ENCODE results near the gene RAP1GAP2.

RAP1GAP2 gene

DNA sequence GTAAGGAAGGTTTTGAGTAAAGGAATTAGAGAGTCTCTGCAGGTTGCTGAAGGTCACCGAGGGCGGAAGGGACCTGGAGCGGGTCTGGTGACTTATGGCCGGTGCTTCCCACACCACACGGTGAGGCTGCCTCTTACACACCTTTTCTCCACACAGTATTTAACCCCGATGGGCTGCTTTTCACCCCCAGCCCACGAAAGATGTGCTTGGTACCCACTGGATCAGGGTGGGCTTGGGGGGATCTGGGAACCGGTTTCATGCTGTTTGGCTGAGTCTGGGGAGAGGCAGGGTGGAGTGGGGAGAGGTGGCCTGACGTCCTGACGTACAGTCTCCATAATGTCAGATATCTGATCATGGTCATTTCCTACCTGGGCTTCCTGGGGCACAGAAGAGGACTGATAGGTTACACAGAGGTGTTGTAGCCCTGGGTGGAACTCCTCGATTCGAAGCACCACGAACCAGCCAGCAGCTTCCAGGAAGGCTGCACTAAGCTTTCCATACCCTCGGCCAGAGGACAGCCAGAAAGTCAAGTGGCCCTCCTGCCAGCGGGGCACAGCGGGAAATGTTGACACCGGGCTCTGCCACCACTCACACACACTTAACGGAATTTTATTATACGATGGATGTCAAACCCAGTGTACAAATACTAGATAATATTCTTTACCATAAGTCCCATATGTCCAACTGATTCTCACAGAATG is 233.1 kb downstream of the RAP1GAP2 start:
- TF ChIP-seq, protein P1, sequence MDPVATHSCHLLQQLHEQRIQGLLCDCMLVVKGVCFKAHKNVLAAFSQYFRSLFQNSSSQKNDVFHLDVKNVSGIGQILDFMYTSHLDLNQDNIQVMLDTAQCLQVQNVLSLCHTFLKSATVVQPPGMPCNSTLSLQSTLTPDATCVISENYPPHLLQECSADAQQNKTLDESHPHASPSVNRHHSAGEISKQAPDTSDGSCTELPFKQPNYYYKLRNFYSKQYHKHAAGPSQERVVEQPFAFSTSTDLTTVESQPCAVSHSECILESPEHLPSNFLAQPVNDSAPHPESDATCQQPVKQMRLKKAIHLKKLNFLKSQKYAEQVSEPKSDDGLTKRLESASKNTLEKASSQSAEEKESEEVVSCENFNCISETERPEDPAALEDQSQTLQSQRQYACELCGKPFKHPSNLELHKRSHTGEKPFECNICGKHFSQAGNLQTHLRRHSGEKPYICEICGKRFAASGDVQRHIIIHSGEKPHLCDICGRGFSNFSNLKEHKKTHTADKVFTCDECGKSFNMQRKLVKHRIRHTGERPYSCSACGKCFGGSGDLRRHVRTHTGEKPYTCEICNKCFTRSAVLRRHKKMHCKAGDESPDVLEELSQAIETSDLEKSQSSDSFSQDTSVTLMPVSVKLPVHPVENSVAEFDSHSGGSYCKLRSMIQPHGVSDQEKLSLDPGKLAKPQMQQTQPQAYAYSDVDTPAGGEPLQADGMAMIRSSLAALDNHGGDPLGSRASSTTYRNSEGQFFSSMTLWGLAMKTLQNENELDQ (tag by site-specific recombination; IDR thresholded peaks at IDR 0.05; ENCODE audit: low read depth), result no peak
- TF ChIP-seq ZFP41 (tag by site-specific recombination; IDR thresholded peaks at IDR 0.05; ENCODE audit: borderline replicate concordance) (no peak), ZNF184 (tag by site-specific recombination; IDR thresholded peaks at IDR 0.05) (no peak), ZBTB8A (tag by site-specific recombination; IDR thresholded peaks at IDR 0.05) (no peak), MYNN (tag by site-specific recombination; IDR thresholded peaks at IDR 0.05; ENCODE audit: borderline replicate concordance) (no peak), ZNF175 (tag by site-specific recombination; IDR thresholded peaks at IDR 0.05) (no peak), ZNF707 (tag by site-specific recombination; IDR thresholded peaks at IDR 0.05) (no peak), FEZF1 (tag by site-specific recombination; IDR thresholded peaks at IDR 0.05) (no peak), ZNF521 (tag by site-specific recombination; IDR thresholded peaks at IDR 0.05) (no peak), GLIS1 (tag by site-specific recombination; IDR thresholded peaks at IDR 0.05) (no peak), ZNF433 (tag by site-specific recombination; IDR thresholded peaks at IDR 0.05; ENCODE audit: low read depth) (no peak), ZNF2 (tag by site-specific recombination; IDR thresholded peaks at IDR 0.05) (no peak), ZNF10 (tag by site-specific recombination; IDR thresholded peaks at IDR 0.05) (no peak)
- TF ChIP-seq, protein P2, sequence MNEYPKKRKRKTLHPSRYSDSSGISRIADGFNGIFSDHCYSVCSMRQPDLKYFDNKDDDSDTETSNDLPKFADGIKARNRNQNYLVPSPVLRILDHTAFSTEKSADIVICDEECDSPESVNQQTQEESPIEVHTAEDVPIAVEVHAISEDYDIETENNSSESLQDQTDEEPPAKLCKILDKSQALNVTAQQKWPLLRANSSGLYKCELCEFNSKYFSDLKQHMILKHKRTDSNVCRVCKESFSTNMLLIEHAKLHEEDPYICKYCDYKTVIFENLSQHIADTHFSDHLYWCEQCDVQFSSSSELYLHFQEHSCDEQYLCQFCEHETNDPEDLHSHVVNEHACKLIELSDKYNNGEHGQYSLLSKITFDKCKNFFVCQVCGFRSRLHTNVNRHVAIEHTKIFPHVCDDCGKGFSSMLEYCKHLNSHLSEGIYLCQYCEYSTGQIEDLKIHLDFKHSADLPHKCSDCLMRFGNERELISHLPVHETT (tag by site-specific recombination; IDR thresholded peaks at IDR 0.05), result no peak
- TF ChIP-seq, protein P3, sequence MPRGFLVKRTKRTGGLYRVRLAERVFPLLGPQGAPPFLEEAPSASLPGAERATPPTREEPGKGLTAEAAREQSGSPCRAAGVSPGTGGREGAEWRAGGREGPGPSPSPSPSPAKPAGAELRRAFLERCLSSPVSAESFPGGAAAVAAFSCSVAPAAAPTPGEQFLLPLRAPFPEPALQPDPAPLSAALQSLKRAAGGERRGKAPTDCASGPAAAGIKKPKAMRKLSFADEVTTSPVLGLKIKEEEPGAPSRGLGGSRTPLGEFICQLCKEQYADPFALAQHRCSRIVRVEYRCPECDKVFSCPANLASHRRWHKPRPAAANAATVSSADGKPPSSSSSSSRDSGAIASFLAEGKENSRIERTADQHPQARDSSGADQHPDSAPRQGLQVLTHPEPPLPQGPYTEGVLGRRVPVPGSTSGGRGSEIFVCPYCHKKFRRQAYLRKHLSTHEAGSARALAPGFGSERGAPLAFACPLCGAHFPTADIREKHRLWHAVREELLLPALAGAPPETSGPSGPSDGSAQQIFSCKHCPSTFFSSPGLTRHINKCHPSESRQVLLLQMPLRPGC (tag by site-specific recombination; IDR thresholded peaks at IDR 0.05), result no peak
- TF ChIP-seq, protein P4, sequence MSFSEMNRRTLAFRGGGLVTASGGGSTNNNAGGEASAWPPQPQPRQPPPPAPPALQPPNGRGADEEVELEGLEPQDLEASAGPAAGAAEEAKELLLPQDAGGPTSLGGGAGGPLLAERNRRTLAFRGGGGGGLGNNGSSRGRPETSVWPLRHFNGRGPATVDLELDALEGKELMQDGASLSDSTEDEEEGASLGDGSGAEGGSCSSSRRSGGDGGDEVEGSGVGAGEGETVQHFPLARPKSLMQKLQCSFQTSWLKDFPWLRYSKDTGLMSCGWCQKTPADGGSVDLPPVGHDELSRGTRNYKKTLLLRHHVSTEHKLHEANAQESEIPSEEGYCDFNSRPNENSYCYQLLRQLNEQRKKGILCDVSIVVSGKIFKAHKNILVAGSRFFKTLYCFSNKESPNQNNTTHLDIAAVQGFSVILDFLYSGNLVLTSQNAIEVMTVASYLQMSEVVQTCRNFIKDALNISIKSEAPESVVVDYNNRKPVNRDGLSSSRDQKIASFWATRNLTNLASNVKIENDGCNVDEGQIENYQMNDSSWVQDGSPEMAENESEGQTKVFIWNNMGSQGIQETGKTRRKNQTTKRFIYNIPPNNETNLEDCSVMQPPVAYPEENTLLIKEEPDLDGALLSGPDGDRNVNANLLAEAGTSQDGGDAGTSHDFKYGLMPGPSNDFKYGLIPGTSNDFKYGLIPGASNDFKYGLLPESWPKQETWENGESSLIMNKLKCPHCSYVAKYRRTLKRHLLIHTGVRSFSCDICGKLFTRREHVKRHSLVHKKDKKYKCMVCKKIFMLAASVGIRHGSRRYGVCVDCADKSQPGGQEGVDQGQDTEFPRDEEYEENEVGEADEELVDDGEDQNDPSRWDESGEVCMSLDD (tag by site-specific recombination; IDR thresholded peaks at IDR 0.05), result no peak
- TF ChIP-seq, protein P5, sequence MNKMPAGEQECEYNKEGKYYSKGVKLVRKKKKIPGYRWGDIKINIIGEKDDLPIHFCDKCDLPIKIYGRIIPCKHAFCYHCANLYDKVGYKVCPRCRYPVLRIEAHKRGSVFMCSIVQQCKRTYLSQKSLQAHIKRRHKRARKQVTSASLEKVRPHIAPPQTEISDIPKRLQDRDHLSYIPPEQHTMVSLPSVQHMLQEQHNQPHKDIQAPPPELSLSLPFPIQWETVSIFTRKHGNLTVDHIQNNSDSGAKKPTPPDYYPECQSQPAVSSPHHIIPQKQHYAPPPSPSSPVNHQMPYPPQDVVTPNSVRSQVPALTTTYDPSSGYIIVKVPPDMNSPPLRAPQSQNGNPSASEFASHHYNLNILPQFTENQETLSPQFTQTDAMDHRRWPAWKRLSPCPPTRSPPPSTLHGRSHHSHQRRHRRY (tag by site-specific recombination; IDR thresholded peaks at IDR 0.05), result no peak
- ChIA-PET CTCF (no interaction called here), POLR2A (no interaction called here)
- H3K4me1 ChIP-seq (ENCODE audit: control insufficient read depth, insufficient read depth, low read length), result no peaks in the 10 kb centered on the region
- H3K9me3 ChIP-seq (ENCODE audit: control insufficient read depth, insufficient read depth, low read depth, low read length), result no peaks in the 10 kb centered on the region; the same call in 1 of the 2 replicates
- no peak overlapping the region for H3K27ac ChIP-seq (ENCODE audit: extremely low read depth, low read depth, low read length)
- H3K36me3 ChIP-seq (ENCODE audit: control insufficient read depth in 2 of 2, insufficient read depth in 1 of 2, low read length in 2 of 2), result peaks cover 0 to 35% of the 10 kb centered on the region in 2 experiments; a peak in 1 of 3 replicates
- no peak overlapping the region for H3K4me3 ChIP-seq (ENCODE audit: low read depth, low read length)
